OCI-M2 (cell line): ENCODE measurements around the gene ST8SIA1.

Experiments
- DNase-seq: peaks from one replicate; lab custom pipeline; 2025; ENCODE audit not compliant: unreplicated experiment; lab: John Stamatoyannopoulos, UW

The ST8SIA1 gene

DNA sequence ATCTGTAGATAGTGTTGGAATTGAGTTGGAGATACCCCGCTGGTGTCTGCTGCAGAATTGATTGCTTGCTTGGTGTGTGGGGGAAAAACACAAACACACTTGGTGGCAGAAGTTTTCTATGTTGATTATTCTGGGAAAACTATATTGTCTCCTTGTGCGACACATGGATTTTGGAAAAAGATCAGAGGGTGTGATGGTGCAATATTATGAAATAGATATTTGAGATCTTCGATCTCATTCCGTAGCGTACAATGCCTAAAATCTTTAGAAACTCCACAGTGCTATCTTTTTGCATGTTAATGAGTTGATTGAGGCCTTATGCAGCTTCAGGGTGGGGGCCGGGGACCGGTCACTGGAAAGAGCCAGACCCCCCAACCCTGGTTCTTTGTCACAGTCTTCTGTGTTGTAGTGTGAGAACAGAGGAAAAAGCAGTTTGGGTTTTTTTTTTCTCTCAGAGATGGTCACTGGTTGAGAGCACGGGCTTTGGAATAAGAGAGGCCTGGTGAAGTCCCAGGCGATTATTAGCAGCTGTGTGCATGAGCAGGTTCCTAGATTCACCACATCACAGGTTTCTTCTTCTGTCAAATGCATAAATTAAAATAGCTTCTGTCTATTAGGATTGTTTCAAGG is 88.2 kb downstream of the ST8SIA1 start:
- DNase-seq = no peak

DNA sequence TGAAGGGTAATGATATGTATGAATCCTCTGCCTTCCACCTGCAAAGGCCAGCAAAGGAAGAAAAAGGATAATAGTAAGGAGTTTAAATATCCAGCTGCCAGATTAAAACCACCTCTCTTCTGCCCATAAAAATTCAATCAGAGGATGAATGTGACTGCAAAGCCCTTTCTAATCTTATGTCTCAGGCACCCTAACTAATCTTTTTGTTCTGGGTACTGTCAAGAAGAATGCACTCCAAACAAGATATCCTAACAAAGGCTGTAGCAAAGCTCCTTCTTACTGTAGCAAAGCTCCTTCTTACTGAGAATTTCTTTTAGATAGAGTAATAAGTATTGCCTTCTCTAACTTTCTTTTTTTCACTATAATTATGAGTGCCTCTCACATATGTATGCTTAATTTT is 91.8 kb downstream of the ST8SIA1 start:
- no peak for DNase-seq

- no peak for DNase-seq
Measured at GRCh38 chr12:22238211-22238610, 96.3 kb downstream of the ST8SIA1 start.

GRCh38 chr12:22234561-22234960 is 99.9 kb downstream of the ST8SIA1 start:
- no peak for DNase-seq

DNA sequence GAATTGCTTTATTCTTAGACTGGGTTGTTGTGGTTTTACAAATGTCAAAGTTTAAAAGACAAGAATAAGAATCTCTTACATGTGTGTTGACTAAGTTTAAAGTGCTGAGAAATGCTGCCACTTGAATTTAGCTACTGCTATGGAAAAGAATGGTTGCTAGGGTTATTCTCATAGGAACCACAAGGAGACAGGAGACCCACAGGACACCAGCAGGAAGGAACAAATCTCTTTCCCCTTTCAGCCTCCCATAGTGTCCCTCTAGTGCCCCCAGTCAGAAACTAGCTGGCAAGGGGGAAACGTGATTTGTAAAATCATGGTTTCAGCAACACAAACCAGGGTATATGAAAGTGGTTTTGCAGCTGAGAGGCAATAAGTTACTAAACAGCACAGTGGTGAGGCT is 102.7 kb downstream of the ST8SIA1 start:
- no peak for DNase-seq

DNA sequence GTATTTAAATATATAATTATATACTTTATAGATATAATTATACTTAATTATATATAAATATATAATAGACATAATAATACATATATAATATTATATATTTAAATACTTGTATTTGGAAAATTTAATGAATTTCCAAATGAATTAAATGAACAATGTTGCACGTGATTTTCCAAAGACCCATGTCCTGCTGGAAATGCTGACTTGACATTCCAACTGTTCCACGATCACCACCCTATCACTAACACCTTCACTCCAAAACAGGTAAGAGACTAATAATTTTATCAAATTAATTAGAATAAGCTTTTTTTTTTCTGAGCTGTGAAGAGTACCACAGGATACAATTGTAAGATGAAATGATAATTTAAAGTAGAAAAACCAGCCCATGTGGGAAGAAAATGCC is 103.4 kb downstream of the ST8SIA1 start:
- DNase-seq = no peak

- no peak for DNase-seq
Measured at GRCh38 chr12:22230280-22230794, 104.2 kb downstream of the ST8SIA1 start.

DNA sequence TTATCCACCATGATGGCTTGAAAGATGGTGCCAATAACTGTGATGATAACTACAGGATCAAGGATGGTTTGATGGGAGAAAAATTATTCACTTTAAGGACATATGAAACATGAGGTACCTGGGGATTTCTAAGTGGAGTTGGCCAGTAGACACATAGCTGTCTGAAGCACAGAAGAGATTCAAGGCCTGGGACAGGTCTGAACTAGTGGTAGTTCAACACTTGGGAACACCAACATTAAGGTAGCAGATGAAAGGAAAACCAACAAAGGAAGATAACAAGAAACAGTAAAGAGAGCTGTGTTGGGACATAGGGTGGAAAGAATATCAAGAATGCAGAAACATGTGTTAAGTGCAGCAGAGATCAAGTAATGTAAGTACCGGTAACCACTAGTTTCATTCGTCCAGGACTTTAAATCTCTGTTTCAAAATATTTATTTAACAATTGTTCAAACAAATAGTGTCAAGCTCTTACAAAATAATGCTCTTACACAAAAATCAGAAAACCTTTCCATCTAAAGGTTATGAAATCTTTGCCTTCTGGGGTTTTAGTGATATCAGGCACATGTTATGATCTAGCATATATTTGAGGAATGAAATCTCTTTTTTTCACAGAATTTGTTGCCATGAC is 104.7 kb downstream of the ST8SIA1 start:
- no peak for DNase-seq

GRCh38 chr12:22228022-22228875 is 106.3 kb downstream of the ST8SIA1 start:
- no peak for DNase-seq

- no peak for DNase-seq
Measured at GRCh38 chr12:22223356-22223755, 111.2 kb downstream of the ST8SIA1 start.

- DNase-seq = no peak
Measured at GRCh38 chr12:22217556-22217955, 117.0 kb downstream of the ST8SIA1 start.

- DNase-seq = no peak
Measured at GRCh38 chr12:22215467-22216253, 118.8 kb downstream of the ST8SIA1 start.

DNA sequence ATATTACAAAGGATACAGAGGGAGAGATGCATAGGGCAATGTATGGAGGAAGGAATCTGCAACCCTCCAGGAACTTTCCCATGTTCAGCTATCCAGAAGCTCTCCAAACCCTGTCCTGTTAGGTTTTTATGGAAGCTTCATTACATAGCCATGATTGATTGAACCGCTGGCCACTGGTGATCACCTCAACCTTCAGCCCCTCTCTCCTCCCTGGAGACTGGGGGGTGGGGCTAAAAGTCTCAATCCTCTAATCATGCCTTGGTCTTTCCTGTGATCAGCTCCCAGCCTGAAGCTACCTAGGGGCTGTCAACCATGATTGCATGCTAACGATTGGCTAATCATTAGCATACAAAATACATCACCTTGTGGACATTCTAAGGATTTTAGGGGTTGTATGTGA is 123.4 kb downstream of the ST8SIA1 start:
- DNase-seq = no peak

GRCh38 chr12:22209422-22209821 is 125.1 kb downstream of the ST8SIA1 start:
- no peak for DNase-seq

DNA sequence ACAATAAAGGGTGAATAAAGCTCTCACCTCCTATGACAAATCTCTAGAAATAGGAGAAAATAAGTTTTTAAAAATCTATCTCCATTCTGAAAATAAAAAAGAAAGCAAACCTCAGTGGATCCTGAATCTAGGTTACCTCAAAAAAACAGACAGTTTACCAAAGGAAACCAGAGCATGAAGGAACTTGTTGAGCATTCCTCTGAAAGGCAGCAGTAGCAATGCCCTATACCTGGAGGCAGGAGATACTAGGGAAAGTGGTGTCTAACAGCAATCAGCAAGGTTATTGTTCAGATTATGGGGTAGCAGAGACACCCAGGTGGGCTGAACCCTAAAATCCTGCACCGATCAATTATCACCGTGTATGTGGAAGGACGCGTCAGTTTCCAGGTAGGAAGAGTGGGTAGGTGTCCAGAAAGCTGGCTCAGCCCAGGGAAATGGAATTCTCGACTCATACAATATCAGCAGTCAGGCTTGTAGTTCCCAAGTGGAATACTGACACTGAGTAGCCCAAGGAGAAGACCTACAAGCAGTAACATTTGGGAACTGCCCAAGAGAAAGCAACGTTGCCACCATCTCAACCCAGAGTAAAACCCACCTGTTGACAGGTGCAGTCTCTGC is 128.3 kb downstream of the ST8SIA1 start:
- no peak for DNase-seq

GRCh38 chr12:22204391-22204790 is 130.1 kb downstream of the ST8SIA1 start:
- no peak for DNase-seq

- DNase-seq = no peak
Measured at GRCh38 chr12:22202847-22203246, 131.7 kb downstream of the ST8SIA1 start.

DNA sequence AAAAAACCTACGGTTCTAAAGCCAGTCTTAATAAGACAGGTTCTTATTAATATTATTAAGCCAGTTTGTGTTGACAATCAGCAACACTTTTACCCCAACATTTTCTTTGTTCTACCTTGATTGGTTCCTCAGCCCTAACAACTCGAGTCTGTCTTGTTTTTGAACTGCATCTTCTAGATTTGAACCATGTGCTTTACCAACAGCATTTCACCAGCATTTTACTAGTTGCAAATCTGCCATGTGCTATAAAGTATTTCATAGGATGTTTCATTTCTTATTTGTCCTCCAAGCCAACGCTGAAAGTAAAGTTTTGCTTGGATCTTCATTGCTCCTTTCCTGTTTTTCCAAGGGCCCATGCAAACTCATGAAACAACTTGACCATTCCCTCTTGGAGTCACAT is 133.4 kb downstream of the ST8SIA1 start:
- DNase-seq = no peak

- DNase-seq = no peak
Measured at GRCh38 chr12:22196236-22196635, 138.3 kb downstream of the ST8SIA1 start.

DNA sequence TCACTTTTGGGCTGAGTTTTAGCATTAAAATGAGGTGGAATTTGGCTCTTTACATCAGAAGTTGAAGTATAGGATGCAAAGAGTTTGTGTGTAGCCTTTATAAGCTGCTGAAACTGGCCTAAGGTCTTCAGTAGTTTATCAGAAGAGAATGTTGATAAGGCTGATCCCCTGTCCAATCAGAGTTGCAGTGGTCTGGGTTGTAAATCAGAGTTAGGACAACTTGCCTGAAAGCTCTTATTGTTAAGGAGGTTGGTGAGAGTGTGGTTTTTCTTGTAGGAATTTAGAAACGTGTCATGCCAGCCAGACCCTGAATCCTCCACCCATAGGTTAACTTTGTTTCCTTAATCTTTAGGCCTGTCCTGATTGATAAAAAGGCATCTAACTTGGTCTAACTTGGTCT is 143.5 kb downstream of the ST8SIA1 start:
- DNase-seq = no peak

DNA sequence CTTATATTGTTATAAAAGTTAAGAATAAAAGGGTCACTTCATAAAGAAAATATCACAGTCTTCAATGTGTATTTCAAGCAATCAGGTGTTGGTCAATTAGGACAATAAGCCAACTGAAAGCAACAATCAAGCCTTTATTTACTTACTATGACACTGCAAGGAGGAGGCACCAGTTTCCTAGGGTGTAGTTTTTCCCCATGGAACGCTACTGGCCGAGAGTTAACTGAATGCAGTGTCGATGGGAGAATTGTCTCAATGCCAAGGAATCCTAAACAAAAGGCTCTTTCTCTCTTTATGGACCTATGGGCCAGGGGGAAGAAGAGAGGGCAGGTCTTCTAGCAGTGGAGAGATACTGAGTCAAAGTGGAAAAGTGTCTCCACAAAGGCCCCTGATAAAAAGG is 146.1 kb downstream of the ST8SIA1 start:
- no peak for DNase-seq
